Fibroblast of pulmonary artery (primary cell): Measurements from ENCODE around the gene UBE2QL1.

Source experiments
- DNase-seq: peaks from one replicate; pipeline ENCODE4 v3.0.0-alpha.2; 2010; ENCODE audit warnings: low read depth
- H3K4me3 ChIP-seq: replicated peaks from 2 replicates; pipeline ENCODE4 v1.5.1; 2011; ENCODE audit warnings: low read depth, mild to moderate bottlenecking, control low read depth, low read length, moderate library complexity
- CTCF ChIP-seq: IDR thresholded peaks from 2 replicates; pipeline ENCODE4 v1.5.1; 2011; ENCODE audit warnings: mild to moderate bottlenecking, control low read depth, low read length, inconsistent platforms; ENCODE audit errors: missing control alignments

UBE2QL1 gene

GRCh38 chr5:6475626-6476312 is 27.1 kb downstream of the UBE2QL1 start:
- DNase-seq: no peak
- H3K4me3 ChIP-seq: no peak overlapping the region
- no peak for TF ChIP-seq CTCF

DNA sequence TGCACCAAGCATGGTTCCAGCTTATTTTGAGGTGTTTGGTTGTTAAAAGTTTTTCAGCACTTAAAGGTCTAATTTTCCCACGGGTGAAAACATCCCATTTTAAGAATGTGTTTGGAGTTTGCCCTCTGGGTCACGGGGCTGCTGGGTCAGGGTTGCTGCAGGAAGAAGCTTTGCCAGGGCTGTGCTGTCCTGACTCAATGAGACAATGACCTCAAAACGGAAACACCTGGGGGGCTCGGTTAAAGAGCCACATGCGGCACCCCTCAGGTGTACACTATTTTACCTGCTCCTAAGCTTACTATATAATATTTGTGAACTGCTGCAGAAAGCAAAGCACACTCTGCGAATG is 27.6 kb downstream of the UBE2QL1 start:
- no peak for TF ChIP-seq CTCF
- no peak overlapping the region for H3K4me3 ChIP-seq

GRCh38 chr5:6478793-6479192 is 30.1 kb downstream of the UBE2QL1 start:
- TF ChIP-seq CTCF: no peak
- no peak overlapping the region for H3K4me3 ChIP-seq
- DNase-seq: no peak

More for the DNA sequence above, 27.6 kb downstream of the UBE2QL1 start:
- no peak for DNase-seq

GRCh38 chr5:6480133-6481051 is 31.7 kb downstream of the UBE2QL1 start:
- no peak overlapping the region for H3K4me3 ChIP-seq
- DNase-seq: no peak
- TF ChIP-seq CTCF: no peak

DNA sequence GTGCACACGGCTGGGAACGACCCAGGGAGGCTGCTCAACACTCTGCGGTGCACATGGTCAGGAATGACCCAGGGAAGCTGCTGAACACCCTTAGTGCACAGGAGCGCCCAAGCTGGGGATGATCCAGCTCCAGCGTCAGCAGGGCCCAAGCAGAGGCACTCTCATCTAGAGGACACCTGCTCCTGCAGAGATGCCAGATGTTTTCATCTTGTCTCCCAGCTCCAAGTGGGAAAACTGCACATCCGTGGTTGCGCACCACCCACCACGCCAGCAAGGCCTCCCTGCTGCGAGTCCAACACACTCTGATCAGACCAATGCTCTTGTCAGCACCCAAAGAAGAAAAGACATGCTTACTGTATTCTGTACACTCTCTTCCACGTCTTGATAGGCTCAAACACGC is 34.1 kb downstream of the UBE2QL1 start:
- DNase-seq: no peak
- no peak overlapping the region for H3K4me3 ChIP-seq
- TF ChIP-seq CTCF: no peak

- DNase-seq: no peak
- no peak for TF ChIP-seq CTCF
- no peak overlapping the region for H3K4me3 ChIP-seq
Observed at GRCh38 chr5:6483880-6484382, 35.3 kb downstream of the UBE2QL1 start.
